HEK293 (cell line): Measurements from ENCODE around the gene SYNGR3.

ENCODE experiments used
- CTCF ChIA-PET: fragments of 350-600 bp; formaldehyde crosslinking; extraction: SDS; loops from one replicate; lab custom pipeline; 2021; ENCODE audit warnings: antibody characterized with exemption; lab: Yijun Ruan, JAX
- POLR2A ChIA-PET: fragments of 300-600 bp; formaldehyde crosslinking; extraction: SDS; loops from one replicate; lab custom pipeline; 2020; ENCODE audit warnings: antibody characterized with exemption, inconsistent platforms; lab: Yijun Ruan, JAX
- H3K27ac ChIP-seq: fragments of 200-500 bp; sonication (Bioruptor generic); 2 replicates; pipeline ENCODE4 v1.5.1; 2014; ENCODE audit warnings: low read depth, low read length, control low read depth, inconsistent platforms; ENCODE audit errors: extremely low read depth
- H3K36me3 ChIP-seq, 2 experiments: fragments of 200-500 bp in 1 of 2; sonication (Bioruptor generic) in 1 of 2; 1 replicate in 1 of 2; 2 replicates in 1 of 2; pipeline ENCODE4 v1.5.1; 2014 to 2017; ENCODE audit warnings: inconsistent platforms in 2 of 2, low read length in 2 of 2; ENCODE audit not compliant: control insufficient read depth in 2 of 2, insufficient read depth in 1 of 2
- H3K4me1 ChIP-seq: fragments of 200-500 bp; sonication (Bioruptor generic); 2 replicates; pipeline ENCODE4 v1.5.1; 2014; ENCODE audit warnings: mild to moderate bottlenecking, low read length, inconsistent platforms; ENCODE audit not compliant: control insufficient read depth, insufficient read depth
- H3K4me3 ChIP-seq: 2 replicates; pipeline ENCODE4 v1.5.1; 2011; ENCODE audit warnings: low read depth, mild to moderate bottlenecking, control low read depth, low read length, moderate library complexity
- H3K9me3 ChIP-seq: fragments of 200-500 bp; sonication (Bioruptor generic); 2 replicates; pipeline ENCODE4 v1.5.1; 2014; ENCODE audit warnings: low read depth, low read length, inconsistent platforms; ENCODE audit not compliant: control insufficient read depth, insufficient read depth
- BCL11A ChIP-seq: fragments of 450-650 bp; formaldehyde crosslinking; IDR thresholded peaks from 2 replicates; pipeline ENCODE4 v1.5.1; 2016; ENCODE audit warnings: low read depth, missing biosample characterization, missing genetic modification characterization
- ZBTB49 ChIP-seq: fragments of 450-650 bp; formaldehyde crosslinking; IDR thresholded peaks from 2 replicates; pipeline ENCODE4 v1.5.1; 2016; ENCODE audit warnings: missing biosample characterization, missing genetic modification characterization, low read depth
- ZFHX2 ChIP-seq: fragments of 450-650 bp; formaldehyde crosslinking; conservative IDR thresholded peaks from 2 replicates; pipeline ENCODE4 v1.5.1; 2016; ENCODE audit warnings: missing biosample characterization, missing genetic modification characterization
- ZIC2 ChIP-seq: fragments of 450-650 bp; formaldehyde crosslinking; IDR thresholded peaks from 2 replicates; pipeline ENCODE4 v1.5.1; 2016; ENCODE audit warnings: missing biosample characterization, missing genetic modification characterization
- ZNF132 ChIP-seq: fragments of 450-650 bp; formaldehyde crosslinking; IDR thresholded peaks from 2 replicates; pipeline ENCODE4 v1.5.1; 2017; ENCODE audit warnings: missing biosample characterization, missing genetic modification characterization, borderline replicate concordance
- ZNF175 ChIP-seq: fragments of 450-650 bp; formaldehyde crosslinking; IDR thresholded peaks from 2 replicates; pipeline ENCODE4 v1.5.1; 2016; ENCODE audit warnings: missing biosample characterization, missing genetic modification characterization
- ZNF19 ChIP-seq: fragments of 450-650 bp; formaldehyde crosslinking; IDR thresholded peaks from 2 replicates; pipeline ENCODE4; 2016; ENCODE audit warnings: missing biosample characterization, missing genetic modification characterization, low read depth
- ZNF266 ChIP-seq: fragments of 450-650 bp; formaldehyde crosslinking; IDR thresholded peaks from 2 replicates; pipeline ENCODE4 v1.5.1; 2016; ENCODE audit warnings: missing biosample characterization, missing genetic modification characterization, low read depth
- ZNF518A ChIP-seq: fragments of 450-650 bp; formaldehyde crosslinking; conservative IDR thresholded peaks from 2 replicates; pipeline ENCODE4 v1.5.1; 2016; ENCODE audit warnings: low read depth, missing biosample characterization, missing genetic modification characterization
- ZNF555 ChIP-seq: fragments of 450-650 bp; formaldehyde crosslinking; conservative IDR thresholded peaks from 2 replicates; pipeline ENCODE4 v1.5.1; 2017; ENCODE audit warnings: missing biosample characterization, mild to moderate bottlenecking, missing genetic modification characterization, inconsistent platforms
- ZNF600 ChIP-seq: fragments of 450-650 bp; formaldehyde crosslinking; IDR thresholded peaks from 2 replicates; pipeline ENCODE4 v1.5.1; 2016; ENCODE audit warnings: missing biosample characterization, missing genetic modification characterization
- ZNF660 ChIP-seq: fragments of 450-650 bp; IDR thresholded peaks from 2 replicates; pipeline ENCODE4 v1.5.1; 2018; ENCODE audit warnings: missing biosample characterization, mild to moderate bottlenecking, missing genetic modification characterization
- ZNF677 ChIP-seq: fragments of 450-650 bp; IDR thresholded peaks from 2 replicates; pipeline ENCODE4 v1.5.0; 2018; ENCODE audit warnings: missing biosample characterization, mild to moderate bottlenecking, missing genetic modification characterization, moderate library complexity
- ZNF830 ChIP-seq: fragments of 450-650 bp; IDR thresholded peaks from 2 replicates; pipeline ENCODE4 v1.5.0; 2018; ENCODE audit warnings: missing biosample characterization, missing genetic modification characterization, low read depth, mild to moderate bottlenecking, moderate library complexity
- TF ChIP-seq, protein P1 (sequence below): fragments of 450-650 bp; formaldehyde crosslinking; IDR thresholded peaks from 2 replicates; pipeline ENCODE4 v1.5.1; 2016; ENCODE audit warnings: missing biosample characterization, missing genetic modification characterization, borderline replicate concordance
- TF ChIP-seq, protein P2 (sequence below): fragments of 450-650 bp; formaldehyde crosslinking; IDR thresholded peaks from 2 replicates; pipeline ENCODE4 v1.5.1; 2016; ENCODE audit warnings: missing biosample characterization, missing genetic modification characterization
- TF ChIP-seq, protein P3 (sequence below): fragments of 450-650 bp; formaldehyde crosslinking; IDR thresholded peaks from 2 replicates; pipeline ENCODE4 v1.5.1; 2016; ENCODE audit warnings: missing biosample characterization, missing genetic modification characterization

SYNGR3 gene

DNA sequence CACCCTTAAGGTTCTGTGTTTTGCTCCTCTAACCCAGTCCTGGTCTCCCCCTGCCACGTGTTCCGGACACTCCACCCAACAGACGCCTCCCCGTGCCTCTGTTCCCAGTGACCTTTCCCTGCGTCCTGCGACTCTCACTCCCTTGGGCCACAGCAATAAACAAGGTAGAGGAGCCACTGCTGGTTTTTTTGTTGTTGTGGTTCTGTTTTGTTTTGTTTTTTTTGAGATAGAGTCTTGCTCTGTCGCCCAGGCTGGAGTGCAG is 26.1 kb downstream of the SYNGR3 start:
- H3K36me3 ChIP-seq: no peaks in the 10 kb centered on the region
- CTCF ChIA-PET: interaction anchor here (0.6 to 2.0 kb wide), 8 partner anchors 11 to 153 kb away, joined by 3 to 11 read pairs (median 4); partner anchors contain the start of genes NHERF2, NTHL1 and TSC2
- peak overlapping the region; percentile 79 for H3K27ac ChIP-seq
- POLR2A ChIA-PET: interaction anchor here (0.5 to 2.4 kb wide), 3 partner anchors 12 to 139 kb away, joined by 3 to 20 read pairs (median 4); partner anchors contain the start of gene TRAF7
- H3K4me3 ChIP-seq: no peak overlapping the region
- peaks cover 6% of the 10 kb centered on the region for H3K4me1 ChIP-seq
- H3K9me3 ChIP-seq: no peaks in the 10 kb centered on the region
- TF ChIP-seq ZNF660 (no peak), ZNF555 (no peak), ZBTB49 (tag by site-specific recombination) (no peak), ZNF132 (tag by site-specific recombination) (no peak), ZNF677 (no peak), ZNF830 (tag by site-specific recombination) (no peak), ZNF600 (peak; percentile 65; the same call in 1 of the 2 replicates), ZNF266 (no peak)
- TF ChIP-seq, protein P1, sequence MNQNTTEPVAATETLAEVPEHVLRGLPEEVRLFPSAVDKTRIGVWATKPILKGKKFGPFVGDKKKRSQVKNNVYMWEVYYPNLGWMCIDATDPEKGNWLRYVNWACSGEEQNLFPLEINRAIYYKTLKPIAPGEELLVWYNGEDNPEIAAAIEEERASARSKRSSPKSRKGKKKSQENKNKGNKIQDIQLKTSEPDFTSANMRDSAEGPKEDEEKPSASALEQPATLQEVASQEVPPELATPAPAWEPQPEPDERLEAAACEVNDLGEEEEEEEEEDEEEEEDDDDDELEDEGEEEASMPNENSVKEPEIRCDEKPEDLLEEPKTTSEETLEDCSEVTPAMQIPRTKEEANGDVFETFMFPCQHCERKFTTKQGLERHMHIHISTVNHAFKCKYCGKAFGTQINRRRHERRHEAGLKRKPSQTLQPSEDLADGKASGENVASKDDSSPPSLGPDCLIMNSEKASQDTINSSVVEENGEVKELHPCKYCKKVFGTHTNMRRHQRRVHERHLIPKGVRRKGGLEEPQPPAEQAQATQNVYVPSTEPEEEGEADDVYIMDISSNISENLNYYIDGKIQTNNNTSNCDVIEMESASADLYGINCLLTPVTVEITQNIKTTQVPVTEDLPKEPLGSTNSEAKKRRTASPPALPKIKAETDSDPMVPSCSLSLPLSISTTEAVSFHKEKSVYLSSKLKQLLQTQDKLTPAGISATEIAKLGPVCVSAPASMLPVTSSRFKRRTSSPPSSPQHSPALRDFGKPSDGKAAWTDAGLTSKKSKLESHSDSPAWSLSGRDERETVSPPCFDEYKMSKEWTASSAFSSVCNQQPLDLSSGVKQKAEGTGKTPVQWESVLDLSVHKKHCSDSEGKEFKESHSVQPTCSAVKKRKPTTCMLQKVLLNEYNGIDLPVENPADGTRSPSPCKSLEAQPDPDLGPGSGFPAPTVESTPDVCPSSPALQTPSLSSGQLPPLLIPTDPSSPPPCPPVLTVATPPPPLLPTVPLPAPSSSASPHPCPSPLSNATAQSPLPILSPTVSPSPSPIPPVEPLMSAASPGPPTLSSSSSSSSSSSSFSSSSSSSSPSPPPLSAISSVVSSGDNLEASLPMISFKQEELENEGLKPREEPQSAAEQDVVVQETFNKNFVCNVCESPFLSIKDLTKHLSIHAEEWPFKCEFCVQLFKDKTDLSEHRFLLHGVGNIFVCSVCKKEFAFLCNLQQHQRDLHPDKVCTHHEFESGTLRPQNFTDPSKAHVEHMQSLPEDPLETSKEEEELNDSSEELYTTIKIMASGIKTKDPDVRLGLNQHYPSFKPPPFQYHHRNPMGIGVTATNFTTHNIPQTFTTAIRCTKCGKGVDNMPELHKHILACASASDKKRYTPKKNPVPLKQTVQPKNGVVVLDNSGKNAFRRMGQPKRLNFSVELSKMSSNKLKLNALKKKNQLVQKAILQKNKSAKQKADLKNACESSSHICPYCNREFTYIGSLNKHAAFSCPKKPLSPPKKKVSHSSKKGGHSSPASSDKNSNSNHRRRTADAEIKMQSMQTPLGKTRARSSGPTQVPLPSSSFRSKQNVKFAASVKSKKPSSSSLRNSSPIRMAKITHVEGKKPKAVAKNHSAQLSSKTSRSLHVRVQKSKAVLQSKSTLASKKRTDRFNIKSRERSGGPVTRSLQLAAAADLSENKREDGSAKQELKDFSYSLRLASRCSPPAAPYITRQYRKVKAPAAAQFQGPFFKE (tag by site-specific recombination): 0 out of 2 replicates have a peak, but pooled peaks have one; percentile 54
- TF ChIP-seq, all 188 proteins: peak for 2

- Histone ChIP-seq H3K4me1 (peaks cover 6% of the 10 kb centered on the region), H3K4me3 (no peak overlapping the region), H3K36me3 (no peaks in the 10 kb centered on the region), H3K9me3 (no peaks in the 10 kb centered on the region), H3K27ac (no peak overlapping the region)
- ChIA-PET POLR2A (interaction anchor here (0.5 to 2.4 kb wide), 4 partner anchors 11 to 139 kb away, joined by 3 to 20 read pairs (median 4); partner anchors contain the start of gene TRAF7), CTCF (interaction anchor here (0.6 to 2.0 kb wide), 10 partner anchors 11 to 152 kb away, joined by 3 to 11 read pairs (median 3); partner anchors contain the start of genes NHERF2, NTHL1, TRAF7 and TSC2)
- TF ChIP-seq ZNF175 (tag by site-specific recombination) (no peak), ZFHX2 (tag by site-specific recombination) (peak; percentile 79), ZIC2 (peak; percentile 63), ZNF19 (tag by site-specific recombination) (no peak), BCL11A (tag by site-specific recombination) (no peak), ZNF518A (tag by site-specific recombination) (no peak)
- TF ChIP-seq, protein P2, sequence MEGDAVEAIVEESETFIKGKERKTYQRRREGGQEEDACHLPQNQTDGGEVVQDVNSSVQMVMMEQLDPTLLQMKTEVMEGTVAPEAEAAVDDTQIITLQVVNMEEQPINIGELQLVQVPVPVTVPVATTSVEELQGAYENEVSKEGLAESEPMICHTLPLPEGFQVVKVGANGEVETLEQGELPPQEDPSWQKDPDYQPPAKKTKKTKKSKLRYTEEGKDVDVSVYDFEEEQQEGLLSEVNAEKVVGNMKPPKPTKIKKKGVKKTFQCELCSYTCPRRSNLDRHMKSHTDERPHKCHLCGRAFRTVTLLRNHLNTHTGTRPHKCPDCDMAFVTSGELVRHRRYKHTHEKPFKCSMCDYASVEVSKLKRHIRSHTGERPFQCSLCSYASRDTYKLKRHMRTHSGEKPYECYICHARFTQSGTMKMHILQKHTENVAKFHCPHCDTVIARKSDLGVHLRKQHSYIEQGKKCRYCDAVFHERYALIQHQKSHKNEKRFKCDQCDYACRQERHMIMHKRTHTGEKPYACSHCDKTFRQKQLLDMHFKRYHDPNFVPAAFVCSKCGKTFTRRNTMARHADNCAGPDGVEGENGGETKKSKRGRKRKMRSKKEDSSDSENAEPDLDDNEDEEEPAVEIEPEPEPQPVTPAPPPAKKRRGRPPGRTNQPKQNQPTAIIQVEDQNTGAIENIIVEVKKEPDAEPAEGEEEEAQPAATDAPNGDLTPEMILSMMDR (tag by site-specific recombination): peak; percentile 52
- TF ChIP-seq, protein P3, sequence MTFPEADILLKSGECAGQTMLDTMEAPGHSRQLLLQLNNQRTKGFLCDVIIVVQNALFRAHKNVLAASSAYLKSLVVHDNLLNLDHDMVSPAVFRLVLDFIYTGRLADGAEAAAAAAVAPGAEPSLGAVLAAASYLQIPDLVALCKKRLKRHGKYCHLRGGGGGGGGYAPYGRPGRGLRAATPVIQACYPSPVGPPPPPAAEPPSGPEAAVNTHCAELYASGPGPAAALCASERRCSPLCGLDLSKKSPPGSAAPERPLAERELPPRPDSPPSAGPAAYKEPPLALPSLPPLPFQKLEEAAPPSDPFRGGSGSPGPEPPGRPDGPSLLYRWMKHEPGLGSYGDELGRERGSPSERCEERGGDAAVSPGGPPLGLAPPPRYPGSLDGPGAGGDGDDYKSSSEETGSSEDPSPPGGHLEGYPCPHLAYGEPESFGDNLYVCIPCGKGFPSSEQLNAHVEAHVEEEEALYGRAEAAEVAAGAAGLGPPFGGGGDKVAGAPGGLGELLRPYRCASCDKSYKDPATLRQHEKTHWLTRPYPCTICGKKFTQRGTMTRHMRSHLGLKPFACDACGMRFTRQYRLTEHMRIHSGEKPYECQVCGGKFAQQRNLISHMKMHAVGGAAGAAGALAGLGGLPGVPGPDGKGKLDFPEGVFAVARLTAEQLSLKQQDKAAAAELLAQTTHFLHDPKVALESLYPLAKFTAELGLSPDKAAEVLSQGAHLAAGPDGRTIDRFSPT (tag by site-specific recombination): peak; percentile 59; the same call in 1 of the 2 replicates
Measured at GRCh38 chr16:2016407-2016922, 26.7 kb downstream of the SYNGR3 start.
